ENCODE measurements around the gene KIR3DL3.
"Not testable (repeated sequence)": the region's sequence is repeated elsewhere in the genome, so short reads cannot be mapped to it uniquely, and the experiment has no call there.

KIR3DL3 gene

GRCh38 chr19:54724142-54724541 lies at the start of gene KIR3DL3:
Gene KIR3DL3 (plus strand): TSS chr19:54724442. CDS start chr19:54724497, 55 bp downstream.
- no peak for DNase-seq (ENCODE audit: extremely low read depth, low read depth)
- no peak within 1 kb of the TSS for H3K4me3 ChIP-seq (replicated peaks; ENCODE audit: low read depth, low read length)
- TF ChIP-seq CTCF (IDR thresholded peaks at IDR 0.05; ENCODE audit: low read depth, low read length, missing control alignments), result no peak

GRCh38 chr19:54676210-54676834 lies 47.9 kb upstream of the KIR3DL3 start:
- DNase-seq (ENCODE audit: extremely low read depth, low read depth), result peak; percentile 15
- TF ChIP-seq CTCF (IDR thresholded peaks at IDR 0.05; ENCODE audit: low read depth, low read length, missing control alignments), result peak; percentile 64
- H3K4me3 ChIP-seq (replicated peaks; ENCODE audit: low read depth, low read length), result not testable (repeated sequence)

GRCh38 chr19:54677217-54677616 lies 47.0 kb upstream of the KIR3DL3 start:
- no peak for TF ChIP-seq CTCF (IDR thresholded peaks at IDR 0.05; ENCODE audit: low read depth, low read length, missing control alignments)
- no peak overlapping the region for H3K4me3 ChIP-seq (replicated peaks; ENCODE audit: low read depth, low read length)
- DNase-seq (ENCODE audit: extremely low read depth, low read depth), result no peak

GRCh38 chr19:54681596-54681995 lies 42.6 kb upstream of the KIR3DL3 start:
- not testable (repeated sequence) for DNase-seq (ENCODE audit: extremely low read depth, low read depth); H3K4me3 ChIP-seq (replicated peaks; ENCODE audit: low read depth, low read length)

- no peak for DNase-seq (ENCODE audit: extremely low read depth, low read depth)
- no peak for TF ChIP-seq CTCF (IDR thresholded peaks at IDR 0.05; ENCODE audit: low read depth, low read length, missing control alignments)
- H3K4me3 ChIP-seq (replicated peaks; ENCODE audit: low read depth, low read length), result no peak overlapping the region
Measured at GRCh38 chr19:54682306-54682856, 41.9 kb upstream of the KIR3DL3 start.

GRCh38 chr19:54684527-54684926 lies 39.7 kb upstream of the KIR3DL3 start:
- DNase-seq (ENCODE audit: extremely low read depth, low read depth), result no peak
- no peak overlapping the region for H3K4me3 ChIP-seq (replicated peaks; ENCODE audit: low read depth, low read length)
- TF ChIP-seq CTCF (IDR thresholded peaks at IDR 0.05; ENCODE audit: low read depth, low read length, missing control alignments), result no peak

- H3K4me3 ChIP-seq (replicated peaks; ENCODE audit: low read depth, low read length), result no peak overlapping the region
- TF ChIP-seq CTCF (IDR thresholded peaks at IDR 0.05; ENCODE audit: low read depth, low read length, missing control alignments), result no peak
- DNase-seq (ENCODE audit: extremely low read depth, low read depth), result no peak
Measured at GRCh38 chr19:54691582-54692297, 32.5 kb upstream of the KIR3DL3 start.
